Osteocyte (in vitro differentiated cells): ENCODE data around the gene MYO1F. TPM values are rescaled to one million over a fixed set of nuclear protein-coding genes. Genes with fewer than 3 reads are reported as not detected.

Source experiments
- DNase-seq: peaks from one replicate; pipeline ENCODE4 v3.0.0; 2021; ENCODE audit warnings: mixed read lengths; ENCODE audit not compliant: unreplicated experiment; ENCODE audit errors: extremely low spot score
- H3K27ac Mint-ChIP-seq: one replicate; pipeline ENCODE4 v1.8.0; 2021; ENCODE audit warnings: mild to moderate bottlenecking, mixed read lengths; ENCODE audit not compliant: unreplicated experiment
- H3K27me3 Mint-ChIP-seq: one replicate; pipeline ENCODE4 v1.8.0; 2021; ENCODE audit warnings: mixed read lengths; ENCODE audit not compliant: unreplicated experiment
- H3K36me3 Mint-ChIP-seq: one replicate; pipeline ENCODE4 v1.8.0; 2021; ENCODE audit warnings: mixed read lengths; ENCODE audit not compliant: unreplicated experiment
- H3K4me1 Mint-ChIP-seq: one replicate; pipeline ENCODE4 v1.8.0; 2021; ENCODE audit warnings: mixed read lengths; ENCODE audit not compliant: unreplicated experiment
- H3K4me3 Mint-ChIP-seq: one replicate; pipeline ENCODE4 v1.8.0; 2021; ENCODE audit warnings: mild to moderate bottlenecking, moderate library complexity, mixed read lengths; ENCODE audit not compliant: unreplicated experiment
- H3K9me3 Mint-ChIP-seq: one replicate; pipeline ENCODE4 v1.8.0; 2021; ENCODE audit warnings: mixed read lengths; ENCODE audit not compliant: unreplicated experiment
- total RNA-seq: library from RNA; stranded (reverse); gene quantifications from 2 replicates; pipeline ENCODE4 v1.2.1, GENCODE V29; 2021
- TF ChIP-seq, protein P1 (sequence below): fragments of 200-600 bp; sonication (generic); IDR thresholded peaks from 2 replicates; pipeline ENCODE4 v1.5.0; 2021; ENCODE audit warnings: antibody characterized with exemption, mild to moderate bottlenecking, moderate library complexity

The MYO1F gene
- total RNA-seq, 1 donor from 2014 or later, result 0.43 TPM

DNA sequence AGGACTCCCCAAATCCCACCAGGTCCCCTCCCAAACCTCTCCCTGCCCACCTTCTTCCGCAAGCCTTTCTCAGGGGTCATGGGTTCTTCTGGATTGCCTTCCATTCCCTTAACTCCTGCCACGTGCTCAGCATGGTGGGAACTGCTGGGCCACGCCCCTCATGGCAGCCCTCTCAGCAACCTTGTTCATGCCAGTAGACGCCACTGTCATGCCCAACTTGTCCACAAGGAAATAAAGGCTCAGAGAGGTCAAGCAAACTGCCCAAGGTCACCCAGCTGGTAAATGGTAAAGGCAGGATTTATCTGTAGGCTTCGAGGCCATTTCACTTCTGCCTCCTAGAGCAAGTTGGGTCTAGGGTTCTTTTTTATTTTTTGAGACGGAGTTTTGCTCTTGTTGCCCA, 85.7 kb downstream of the MYO1F start:
- TF ChIP-seq, protein P1, sequence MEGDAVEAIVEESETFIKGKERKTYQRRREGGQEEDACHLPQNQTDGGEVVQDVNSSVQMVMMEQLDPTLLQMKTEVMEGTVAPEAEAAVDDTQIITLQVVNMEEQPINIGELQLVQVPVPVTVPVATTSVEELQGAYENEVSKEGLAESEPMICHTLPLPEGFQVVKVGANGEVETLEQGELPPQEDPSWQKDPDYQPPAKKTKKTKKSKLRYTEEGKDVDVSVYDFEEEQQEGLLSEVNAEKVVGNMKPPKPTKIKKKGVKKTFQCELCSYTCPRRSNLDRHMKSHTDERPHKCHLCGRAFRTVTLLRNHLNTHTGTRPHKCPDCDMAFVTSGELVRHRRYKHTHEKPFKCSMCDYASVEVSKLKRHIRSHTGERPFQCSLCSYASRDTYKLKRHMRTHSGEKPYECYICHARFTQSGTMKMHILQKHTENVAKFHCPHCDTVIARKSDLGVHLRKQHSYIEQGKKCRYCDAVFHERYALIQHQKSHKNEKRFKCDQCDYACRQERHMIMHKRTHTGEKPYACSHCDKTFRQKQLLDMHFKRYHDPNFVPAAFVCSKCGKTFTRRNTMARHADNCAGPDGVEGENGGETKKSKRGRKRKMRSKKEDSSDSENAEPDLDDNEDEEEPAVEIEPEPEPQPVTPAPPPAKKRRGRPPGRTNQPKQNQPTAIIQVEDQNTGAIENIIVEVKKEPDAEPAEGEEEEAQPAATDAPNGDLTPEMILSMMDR, result no peak
- no peaks in the 10 kb centered on the region for H3K9me3 Mint-ChIP-seq
- H3K4me3 Mint-ChIP-seq, result no peak overlapping the region
- H3K27ac Mint-ChIP-seq, result no peak overlapping the region
- no peaks in the 10 kb centered on the region for H3K27me3 Mint-ChIP-seq
- no peaks in the 10 kb centered on the region for H3K4me1 Mint-ChIP-seq
- peaks cover 20% of the 10 kb centered on the region for H3K36me3 Mint-ChIP-seq
- DNase-seq, result no peak

DNA sequence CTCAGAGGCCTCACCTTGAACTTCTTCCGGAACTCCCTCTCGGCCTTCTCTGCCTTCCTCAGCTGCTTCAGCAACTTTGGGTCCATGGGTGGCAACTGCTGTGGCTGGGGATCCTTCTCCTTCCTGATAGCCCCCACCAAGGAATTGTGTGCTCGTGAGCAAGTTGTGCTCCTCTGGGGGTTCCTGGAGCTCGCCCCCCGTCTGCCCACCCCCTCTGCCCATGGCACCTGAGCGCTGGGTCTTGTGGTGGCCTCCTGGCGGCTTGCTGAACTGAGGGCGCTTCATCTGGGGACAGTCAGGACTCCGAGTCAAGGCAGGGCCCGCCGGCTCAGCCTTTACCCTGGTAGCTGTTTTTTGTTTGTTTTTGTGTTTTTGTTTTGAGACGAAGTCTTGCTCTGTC, 86.4 kb downstream of the MYO1F start:
- H3K36me3 Mint-ChIP-seq, result peaks cover 25% of the 10 kb centered on the region
- H3K9me3 Mint-ChIP-seq, result no peaks in the 10 kb centered on the region
- no peak overlapping the region for H3K4me3 Mint-ChIP-seq
- DNase-seq, result no peak
- no peak overlapping the region for H3K27ac Mint-ChIP-seq
- no peaks in the 10 kb centered on the region for H3K4me1 Mint-ChIP-seq
- TF ChIP-seq, protein P1, result no peak
- no peaks in the 10 kb centered on the region for H3K27me3 Mint-ChIP-seq

DNA sequence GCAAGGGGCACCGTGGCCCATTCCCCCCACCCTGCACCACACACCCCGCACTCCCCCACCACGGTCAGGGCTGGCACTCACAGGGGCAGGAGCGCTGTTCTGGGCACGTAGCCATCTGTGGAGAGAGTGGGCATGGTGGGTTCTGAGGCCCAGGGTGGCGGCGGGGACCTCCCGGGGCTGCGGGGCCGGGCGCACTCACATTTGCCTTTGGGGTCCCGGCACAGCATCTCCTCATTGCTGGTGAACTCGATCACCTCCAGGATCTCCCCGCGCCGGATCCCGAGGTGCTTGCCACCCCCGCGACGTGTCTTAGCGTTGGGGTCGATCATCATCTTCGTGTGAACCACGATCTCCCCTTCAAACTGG, 86.9 kb downstream of the MYO1F start:
- H3K4me1 Mint-ChIP-seq, result no peaks in the 10 kb centered on the region
- no peak overlapping the region for H3K4me3 Mint-ChIP-seq
- no peak overlapping the region for H3K27ac Mint-ChIP-seq
- peaks cover 25% of the 10 kb centered on the region for H3K36me3 Mint-ChIP-seq
- no peak for DNase-seq
- TF ChIP-seq, protein P1, result no peak
- no peaks in the 10 kb centered on the region for H3K27me3 Mint-ChIP-seq
- H3K9me3 Mint-ChIP-seq, result no peaks in the 10 kb centered on the region

DNA sequence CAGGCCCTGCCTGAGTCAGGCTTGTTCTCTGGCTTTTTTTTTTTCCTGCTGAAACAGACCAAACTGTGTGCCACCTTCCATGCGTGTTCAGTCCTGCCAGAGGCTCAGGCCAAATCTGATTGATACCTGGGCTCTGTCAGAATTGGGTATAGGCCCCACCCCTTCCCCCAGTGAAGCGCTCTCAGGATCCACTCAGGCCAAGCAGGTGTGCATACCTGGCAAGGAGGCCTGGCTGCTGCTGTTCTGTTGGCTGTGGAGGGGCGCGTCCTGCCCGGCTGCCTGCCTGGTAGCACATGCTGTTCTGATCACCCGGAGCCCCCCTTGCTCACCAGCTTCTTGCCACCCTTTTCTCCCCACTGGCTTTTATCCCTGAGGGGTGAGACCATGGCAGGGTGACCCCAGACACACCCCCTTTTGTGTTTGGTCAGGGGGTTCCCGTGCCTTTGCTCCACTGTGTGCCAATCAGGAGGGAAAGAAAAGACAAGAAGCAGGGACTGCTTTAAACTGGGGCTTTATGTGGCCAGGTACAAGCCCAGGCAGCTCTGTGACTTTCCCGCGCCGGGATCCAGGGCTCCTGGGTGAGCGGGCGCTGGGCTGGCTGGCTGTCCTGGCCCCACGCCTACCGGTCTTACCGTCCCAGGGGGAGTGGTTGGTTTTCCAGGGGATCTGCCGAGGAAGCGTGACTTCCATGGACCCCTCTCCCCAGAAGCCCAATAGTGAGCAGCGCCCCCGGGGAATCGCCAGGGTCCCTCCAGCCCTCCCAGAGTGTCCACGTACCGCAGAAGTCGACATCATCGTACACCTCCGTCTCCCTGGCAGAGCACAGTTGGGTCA, 87.5 kb downstream of the MYO1F start:
- TF ChIP-seq, protein P1, result no peak
- no peak overlapping the region for H3K4me3 Mint-ChIP-seq
- peaks cover 25% of the 10 kb centered on the region for H3K36me3 Mint-ChIP-seq
- no peaks in the 10 kb centered on the region for H3K4me1 Mint-ChIP-seq
- DNase-seq, result no peak
- no peaks in the 10 kb centered on the region for H3K27me3 Mint-ChIP-seq
- no peaks in the 10 kb centered on the region for H3K9me3 Mint-ChIP-seq
- H3K27ac Mint-ChIP-seq, result no peak overlapping the region

DNA sequence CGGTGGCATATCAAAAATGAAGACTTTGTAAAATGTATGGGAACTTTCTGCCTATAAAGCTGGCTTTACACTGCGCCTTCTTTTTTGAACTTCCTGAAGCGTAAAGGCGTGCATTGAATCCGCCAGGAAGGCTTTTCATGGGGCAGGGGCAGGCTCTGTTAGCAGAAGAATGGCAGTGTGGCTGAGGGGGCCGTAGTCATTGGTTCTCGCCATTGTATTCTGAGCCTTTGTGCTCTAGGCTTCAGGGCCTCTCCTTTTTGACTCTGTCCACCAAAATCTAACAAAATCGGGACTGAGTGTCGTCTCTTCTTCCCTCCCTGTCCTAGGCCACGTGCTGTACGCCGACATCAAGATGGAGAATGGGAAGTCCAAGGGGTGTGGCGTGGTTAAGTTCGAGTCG, 88.9 kb downstream of the MYO1F start:
- Mint-ChIP-seq H3K4me3 (no peak overlapping the region), H3K27me3 (no peaks in the 10 kb centered on the region), H3K27ac (no peak overlapping the region), H3K36me3 (peaks cover 33% of the 10 kb centered on the region), H3K9me3 (no peaks in the 10 kb centered on the region), H3K4me1 (no peaks in the 10 kb centered on the region)
- TF ChIP-seq, protein P1, result no peak
- DNase-seq, result no peak
